ENCODE data around the gene PDZK1IP1.

DNA sequence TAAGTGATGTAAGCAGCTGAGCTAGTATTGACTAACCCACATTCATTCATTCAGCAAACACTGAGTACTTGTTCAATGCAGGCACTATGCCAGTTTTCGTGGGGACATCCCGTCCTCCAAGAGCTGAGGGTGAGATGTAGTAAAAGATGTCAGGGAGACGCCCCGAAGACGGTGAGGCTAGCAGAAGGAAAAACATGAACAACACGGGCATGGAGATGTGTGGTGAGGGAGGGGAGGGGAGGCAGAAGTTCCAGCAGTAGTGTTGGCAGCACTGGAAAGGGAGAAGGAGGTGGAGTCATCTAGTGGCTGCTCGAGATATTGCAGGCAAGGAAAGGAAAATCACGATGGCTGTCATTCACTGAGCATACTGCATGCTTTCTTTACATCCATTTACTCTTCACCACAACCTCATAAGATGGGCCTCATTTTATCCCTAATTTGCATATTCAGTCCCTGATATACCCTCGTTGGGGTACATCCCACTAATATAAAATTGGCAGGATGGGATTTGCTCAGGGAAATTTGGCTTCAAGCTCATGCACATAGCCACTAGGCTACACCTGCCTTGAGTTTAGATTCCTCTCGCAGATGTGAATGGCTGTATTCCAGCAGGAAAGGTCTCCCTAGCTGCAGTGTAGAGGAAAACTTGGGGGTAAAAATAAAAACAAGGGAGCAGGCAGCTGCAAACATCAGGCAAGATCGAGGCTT is 14.5 kb downstream of the PDZK1IP1 start:
- TF ChIP-seq, protein P1, sequence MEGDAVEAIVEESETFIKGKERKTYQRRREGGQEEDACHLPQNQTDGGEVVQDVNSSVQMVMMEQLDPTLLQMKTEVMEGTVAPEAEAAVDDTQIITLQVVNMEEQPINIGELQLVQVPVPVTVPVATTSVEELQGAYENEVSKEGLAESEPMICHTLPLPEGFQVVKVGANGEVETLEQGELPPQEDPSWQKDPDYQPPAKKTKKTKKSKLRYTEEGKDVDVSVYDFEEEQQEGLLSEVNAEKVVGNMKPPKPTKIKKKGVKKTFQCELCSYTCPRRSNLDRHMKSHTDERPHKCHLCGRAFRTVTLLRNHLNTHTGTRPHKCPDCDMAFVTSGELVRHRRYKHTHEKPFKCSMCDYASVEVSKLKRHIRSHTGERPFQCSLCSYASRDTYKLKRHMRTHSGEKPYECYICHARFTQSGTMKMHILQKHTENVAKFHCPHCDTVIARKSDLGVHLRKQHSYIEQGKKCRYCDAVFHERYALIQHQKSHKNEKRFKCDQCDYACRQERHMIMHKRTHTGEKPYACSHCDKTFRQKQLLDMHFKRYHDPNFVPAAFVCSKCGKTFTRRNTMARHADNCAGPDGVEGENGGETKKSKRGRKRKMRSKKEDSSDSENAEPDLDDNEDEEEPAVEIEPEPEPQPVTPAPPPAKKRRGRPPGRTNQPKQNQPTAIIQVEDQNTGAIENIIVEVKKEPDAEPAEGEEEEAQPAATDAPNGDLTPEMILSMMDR (IDR thresholded peaks at IDR 0.05; ENCODE audit: insufficient read depth, low read length), result peak; percentile 99
- TF ChIP-seq GABPA (IDR thresholded peaks at IDR 0.05; ENCODE audit: low read depth) (no peak), SPI1 (IDR thresholded peaks at IDR 0.05; ENCODE audit: borderline replicate concordance, low read depth) (no peak), POLR2AphosphoS5 (IDR thresholded peaks at IDR 0.05; ENCODE audit: low read depth) (no peak)
